ENCODE results near the gene C11orf97. TPM values are rescaled to one million over a fixed set of nuclear protein-coding genes. Genes with fewer than 3 reads are reported as not detected.

The C11orf97 gene
- total RNA-seq, 1 donor from 2014 or later = not detected

- TF ChIP-seq, protein P1, sequence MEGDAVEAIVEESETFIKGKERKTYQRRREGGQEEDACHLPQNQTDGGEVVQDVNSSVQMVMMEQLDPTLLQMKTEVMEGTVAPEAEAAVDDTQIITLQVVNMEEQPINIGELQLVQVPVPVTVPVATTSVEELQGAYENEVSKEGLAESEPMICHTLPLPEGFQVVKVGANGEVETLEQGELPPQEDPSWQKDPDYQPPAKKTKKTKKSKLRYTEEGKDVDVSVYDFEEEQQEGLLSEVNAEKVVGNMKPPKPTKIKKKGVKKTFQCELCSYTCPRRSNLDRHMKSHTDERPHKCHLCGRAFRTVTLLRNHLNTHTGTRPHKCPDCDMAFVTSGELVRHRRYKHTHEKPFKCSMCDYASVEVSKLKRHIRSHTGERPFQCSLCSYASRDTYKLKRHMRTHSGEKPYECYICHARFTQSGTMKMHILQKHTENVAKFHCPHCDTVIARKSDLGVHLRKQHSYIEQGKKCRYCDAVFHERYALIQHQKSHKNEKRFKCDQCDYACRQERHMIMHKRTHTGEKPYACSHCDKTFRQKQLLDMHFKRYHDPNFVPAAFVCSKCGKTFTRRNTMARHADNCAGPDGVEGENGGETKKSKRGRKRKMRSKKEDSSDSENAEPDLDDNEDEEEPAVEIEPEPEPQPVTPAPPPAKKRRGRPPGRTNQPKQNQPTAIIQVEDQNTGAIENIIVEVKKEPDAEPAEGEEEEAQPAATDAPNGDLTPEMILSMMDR (IDR thresholded peaks at IDR 0.05) = no peak
- Mint-ChIP-seq H3K4me3 (peak within 1 kb of the TSS; percentile 98), H3K9me3 (no peaks in the 10 kb centered on the region), H3K27ac (peak within 1 kb of the TSS; percentile 97), H3K27me3 (peaks cover 10% of the 10 kb centered on the region), H3K4me1 (peaks cover 17% of the 10 kb centered on the region), H3K36me3 (ENCODE audit: low read depth) (peaks cover 4% of the 10 kb centered on the region)
- ATAC-seq (ENCODE audit: low read depth) (peak; percentile 83), DNase-seq (peak; percentile 72)
- POLR2A ChIA-PET = interaction anchor here (0.6 to 1.3 kb wide), 3 partner anchors 58 to 666 kb away, joined by 3 to 6 read pairs (median 4); partner anchors contain the start of gene SRSF8
- intact Hi-C loops (cut with micrococcal nuclease) = loop anchor here (1.0 to 2.0 kb wide), 4 partner anchors 25 to 523 kb away; partner anchors contain the start of gene SRSF8
- CTCF ChIA-PET = no interaction called here
These were observed 31.7 kb downstream of the C11orf97 start, which contains the start of gene FUT4 for GRCh38 chr11:94543695-94544645. FUT4 (plus strand) TSS chr11:94543921; CDS start chr11:94544134, 213 bp downstream.

DNA sequence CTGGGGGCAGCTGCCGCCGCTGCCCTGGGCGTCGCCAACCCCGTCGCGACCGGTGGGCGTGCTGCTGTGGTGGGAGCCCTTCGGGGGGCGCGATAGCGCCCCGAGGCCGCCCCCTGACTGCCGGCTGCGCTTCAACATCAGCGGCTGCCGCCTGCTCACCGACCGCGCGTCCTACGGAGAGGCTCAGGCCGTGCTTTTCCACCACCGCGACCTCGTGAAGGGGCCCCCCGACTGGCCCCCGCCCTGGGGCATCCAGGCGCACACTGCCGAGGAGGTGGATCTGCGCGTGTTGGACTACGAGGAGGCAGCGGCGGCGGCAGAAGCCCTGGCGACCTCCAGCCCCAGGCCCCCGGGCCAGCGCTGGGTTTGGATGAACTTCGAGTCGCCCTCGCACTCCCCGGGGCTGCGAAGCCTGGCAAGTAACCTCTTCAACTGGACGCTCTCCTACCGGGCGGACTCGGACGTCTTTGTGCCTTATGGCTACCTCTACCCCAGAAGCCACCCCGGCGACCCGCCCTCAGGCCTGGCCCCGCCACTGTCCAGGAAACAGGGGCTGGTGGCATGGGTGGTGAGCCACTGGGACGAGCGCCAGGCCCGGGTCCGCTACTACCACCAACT lies 32.5 kb downstream of the C11orf97 start:
- H3K4me1 Mint-ChIP-seq = peaks cover 17% of the 10 kb centered on the region
- no peaks in the 10 kb centered on the region for H3K9me3 Mint-ChIP-seq
- POLR2A ChIA-PET = interaction anchor here (1.3 kb wide), 1 partner anchor 522 kb away, joined by 6 read pairs; the partner anchor contains the start of gene SRSF8
- peak overlapping the region; percentile 70 for H3K4me3 Mint-ChIP-seq
- H3K27me3 Mint-ChIP-seq = peaks cover 8% of the 10 kb centered on the region
- intact Hi-C loops (cut with micrococcal nuclease) = no loop called here
- TF ChIP-seq, protein P1 (IDR thresholded peaks at IDR 0.05) = no peak
- H3K27ac Mint-ChIP-seq = no peak overlapping the region
- ATAC-seq (ENCODE audit: low read depth) (no peak), DNase-seq (no peak)
- H3K36me3 Mint-ChIP-seq (ENCODE audit: low read depth) = peaks cover 4% of the 10 kb centered on the region
- CTCF ChIA-PET = no interaction called here

DNA sequence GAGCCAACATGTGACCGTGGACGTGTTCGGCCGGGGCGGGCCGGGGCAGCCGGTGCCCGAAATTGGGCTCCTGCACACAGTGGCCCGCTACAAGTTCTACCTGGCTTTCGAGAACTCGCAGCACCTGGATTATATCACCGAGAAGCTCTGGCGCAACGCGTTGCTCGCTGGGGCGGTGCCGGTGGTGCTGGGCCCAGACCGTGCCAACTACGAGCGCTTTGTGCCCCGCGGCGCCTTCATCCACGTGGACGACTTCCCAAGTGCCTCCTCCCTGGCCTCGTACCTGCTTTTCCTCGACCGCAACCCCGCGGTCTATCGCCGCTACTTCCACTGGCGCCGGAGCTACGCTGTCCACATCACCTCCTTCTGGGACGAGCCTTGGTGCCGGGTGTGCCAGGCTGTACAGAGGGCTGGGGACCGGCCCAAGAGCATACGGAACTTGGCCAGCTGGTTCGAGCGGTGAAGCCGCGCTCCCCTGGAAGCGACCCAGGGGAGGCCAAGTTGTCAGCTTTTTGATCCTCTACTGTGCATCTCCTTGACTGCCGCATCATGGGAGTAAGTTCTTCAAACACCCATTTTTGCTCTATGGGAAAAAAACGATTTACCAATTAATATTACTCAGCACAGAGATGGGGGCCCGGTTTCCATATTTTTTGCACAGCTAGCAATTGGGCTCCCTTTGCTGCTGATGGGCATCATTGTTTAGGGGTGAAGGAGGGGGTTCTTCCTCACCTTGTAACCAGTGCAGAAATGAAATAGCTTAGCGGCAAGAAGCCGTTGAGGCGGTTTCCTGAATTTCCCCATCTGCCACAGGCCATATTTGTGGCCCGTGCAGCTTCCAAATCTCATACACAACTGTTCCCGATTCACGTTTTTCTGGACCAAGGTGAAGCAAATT lies 33.3 kb downstream of the C11orf97 start:
- DNase-seq (no peak), ATAC-seq (ENCODE audit: low read depth) (no peak)
- H3K4me1 Mint-ChIP-seq = peaks cover 20% of the 10 kb centered on the region
- H3K36me3 Mint-ChIP-seq (ENCODE audit: low read depth) = peaks cover 4% of the 10 kb centered on the region
- intact Hi-C loops (cut with micrococcal nuclease) = no loop called here
- H3K27me3 Mint-ChIP-seq = peaks cover 8% of the 10 kb centered on the region
- CTCF ChIA-PET = interaction anchor here (1.1 kb wide), 1 partner anchor 1919 kb away, joined by 3 read pairs; no protein-coding TSS in a partner anchor
- no peak overlapping the region for H3K27ac Mint-ChIP-seq
- H3K9me3 Mint-ChIP-seq = no peaks in the 10 kb centered on the region
- POLR2A ChIA-PET = interaction anchor here (0.6 kb wide), 1 partner anchor 9 kb away, joined by 9 read pairs; no protein-coding TSS in a partner anchor
- H3K4me3 Mint-ChIP-seq = peak overlapping the region; percentile 70
- TF ChIP-seq, protein P1 (IDR thresholded peaks at IDR 0.05) = no peak

DNA sequence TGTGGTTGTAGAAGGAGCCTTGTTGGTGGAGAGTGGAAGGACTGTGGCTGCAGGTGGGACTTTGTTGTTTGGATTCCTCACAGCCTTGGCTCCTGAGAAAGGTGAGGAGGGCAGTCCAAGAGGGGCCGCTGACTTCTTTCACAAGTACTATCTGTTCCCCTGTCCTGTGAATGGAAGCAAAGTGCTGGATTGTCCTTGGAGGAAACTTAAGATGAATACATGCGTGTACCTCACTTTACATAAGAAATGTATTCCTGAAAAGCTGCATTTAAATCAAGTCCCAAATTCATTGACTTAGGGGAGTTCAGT lies 33.9 kb downstream of the C11orf97 start:
- H3K36me3 Mint-ChIP-seq (ENCODE audit: low read depth) = peaks cover 4% of the 10 kb centered on the region
- TF ChIP-seq, protein P1 (IDR thresholded peaks at IDR 0.05) = no peak
- ATAC-seq (ENCODE audit: low read depth) (no peak), DNase-seq (no peak)
- H3K27ac Mint-ChIP-seq = no peak overlapping the region
- ChIA-PET CTCF (interaction anchor here (1.1 kb wide), 1 partner anchor 1919 kb away, joined by 3 read pairs; no protein-coding TSS in a partner anchor), POLR2A (no interaction called here)
- peak overlapping the region; percentile 70 for H3K4me3 Mint-ChIP-seq
- intact Hi-C loops (cut with micrococcal nuclease) = no loop called here
- peaks cover 21% of the 10 kb centered on the region for H3K4me1 Mint-ChIP-seq
- peaks cover 8% of the 10 kb centered on the region for H3K27me3 Mint-ChIP-seq
- H3K9me3 Mint-ChIP-seq = no peaks in the 10 kb centered on the region
